Endodermal cell (in vitro differentiated cells): ENCODE data around the gene PPFIA2. TPM values are rescaled to one million over a fixed set of nuclear protein-coding genes. Genes with fewer than 3 reads are reported as not detected.
A peak's percentile ranks its signal among the peaks of the same experiment; 100 is the strongest.

Experiments
- DNase-seq: peaks from one replicate; pipeline ENCODE4 v3.0.0-alpha.2; 2017
- H3K27ac ChIP-seq: 2 replicates; pipeline ENCODE4 v1.5.1; 2013; ENCODE audit warnings: mild to moderate bottlenecking, low read depth, low read length, moderate library complexity
- H3K27me3 ChIP-seq: 2 replicates; pipeline ENCODE4 v1.6.1; 2013; ENCODE audit warnings: mild to moderate bottlenecking, low read length, moderate library complexity; ENCODE audit not compliant: insufficient read depth, control insufficient read depth, poor library complexity, severe bottlenecking
- H3K36me3 ChIP-seq: 2 replicates; pipeline ENCODE4 v1.7.0; 2013; ENCODE audit warnings: mild to moderate bottlenecking, low read length, moderate library complexity; ENCODE audit not compliant: control insufficient read depth, insufficient read depth
- H3K4me1 ChIP-seq: one replicate; pipeline ENCODE4 v1.7.0; 2013; ENCODE audit warnings: low read length; ENCODE audit not compliant: control insufficient read depth, insufficient read depth
- H3K4me3 ChIP-seq: 2 replicates; pipeline ENCODE4 v1.5.1; 2013; ENCODE audit warnings: mild to moderate bottlenecking, low read length, moderate library complexity
- H3K9ac ChIP-seq: 2 replicates; pipeline ENCODE4 v1.6.1; 2013; ENCODE audit warnings: mild to moderate bottlenecking, low read length, moderate library complexity; ENCODE audit not compliant: poor library complexity, severe bottlenecking; ENCODE audit errors: extremely low read depth
- H3K9me3 ChIP-seq: 2 replicates; pipeline ENCODE4 v1.6.1; 2013; ENCODE audit warnings: mild to moderate bottlenecking, low read length, moderate library complexity; ENCODE audit not compliant: control insufficient read depth
- H3K27ac Mint-ChIP-seq: 2 replicates; pipeline ENCODE4 v1.8.0; 2020; ENCODE audit warnings: mixed read lengths
- H3K27me3 Mint-ChIP-seq: 2 replicates; pipeline ENCODE4 v1.8.0; 2021; ENCODE audit warnings: mild to moderate bottlenecking, mixed read lengths; ENCODE audit not compliant: insufficient read depth
- H3K36me3 Mint-ChIP-seq: 2 replicates; pipeline ENCODE4 v1.8.0; 2020; ENCODE audit warnings: low read depth, mixed read lengths
- H3K4me1 Mint-ChIP-seq: 2 replicates; pipeline ENCODE4 v1.8.0; 2020; ENCODE audit warnings: mixed read lengths
- H3K4me3 Mint-ChIP-seq: 2 replicates; pipeline ENCODE4 v1.8.0; 2020; ENCODE audit warnings: mild to moderate bottlenecking, moderate library complexity, mixed read lengths
- H3K9me3 Mint-ChIP-seq: 2 replicates; pipeline ENCODE4 v1.8.0; 2020; ENCODE audit warnings: mild to moderate bottlenecking, mixed read lengths
- WGBS, 2 experiments: methylation state at CpG; one replicate each; pipeline versions ENCODE4 v1.1.5 to v1.1.7; 2013; ENCODE audit warnings: missing lambda C conversion rate in 2 of 2, mixed read lengths in 1 of 2; ENCODE audit not compliant: insufficient coverage in 1 of 2, insufficient read length in 1 of 2; 5-methylcytosine and 5-hydroxymethylcytosine counted together
- total RNA-seq, 2 donors: library from RNA; stranded (reverse); fragmentation: NEBNext Ultra II Directional in 1 of 2; extraction: Animal tissue kit (Norgen Biotek cat#: 25700) in 1 of 2; gene quantifications; 2 replicates in 1 of 2; 3 replicates in 1 of 2; pipeline ENCODE4 v1.2.1, GENCODE V29; 2021
- TF ChIP-seq, protein P1 (sequence below): fragments of 200-600 bp; sonication (generic); conservative IDR thresholded peaks from 2 replicates; pipeline ENCODE4 v1.5.0; 2021; ENCODE audit warnings: antibody characterized with exemption, mild to moderate bottlenecking

PPFIA2 gene
- total RNA-seq, 2 donors from 2014 or later: 1.2 TPM; not detected in 1

GRCh38 chr12:81300454-81300853 lies 458.7 kb downstream of the PPFIA2 start:
- Histone ChIP-seq H3K4me3 (no peak overlapping the region), H3K9ac (no peak overlapping the region), H3K27me3 (peaks cover 20% of the 10 kb centered on the region), H3K4me1 (no peaks in the 10 kb centered on the region), H3K27ac (no peak overlapping the region), H3K36me3 (no peaks in the 10 kb centered on the region), H3K9me3 (no peaks in the 10 kb centered on the region)
- TF ChIP-seq, protein P1, sequence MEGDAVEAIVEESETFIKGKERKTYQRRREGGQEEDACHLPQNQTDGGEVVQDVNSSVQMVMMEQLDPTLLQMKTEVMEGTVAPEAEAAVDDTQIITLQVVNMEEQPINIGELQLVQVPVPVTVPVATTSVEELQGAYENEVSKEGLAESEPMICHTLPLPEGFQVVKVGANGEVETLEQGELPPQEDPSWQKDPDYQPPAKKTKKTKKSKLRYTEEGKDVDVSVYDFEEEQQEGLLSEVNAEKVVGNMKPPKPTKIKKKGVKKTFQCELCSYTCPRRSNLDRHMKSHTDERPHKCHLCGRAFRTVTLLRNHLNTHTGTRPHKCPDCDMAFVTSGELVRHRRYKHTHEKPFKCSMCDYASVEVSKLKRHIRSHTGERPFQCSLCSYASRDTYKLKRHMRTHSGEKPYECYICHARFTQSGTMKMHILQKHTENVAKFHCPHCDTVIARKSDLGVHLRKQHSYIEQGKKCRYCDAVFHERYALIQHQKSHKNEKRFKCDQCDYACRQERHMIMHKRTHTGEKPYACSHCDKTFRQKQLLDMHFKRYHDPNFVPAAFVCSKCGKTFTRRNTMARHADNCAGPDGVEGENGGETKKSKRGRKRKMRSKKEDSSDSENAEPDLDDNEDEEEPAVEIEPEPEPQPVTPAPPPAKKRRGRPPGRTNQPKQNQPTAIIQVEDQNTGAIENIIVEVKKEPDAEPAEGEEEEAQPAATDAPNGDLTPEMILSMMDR: no peak
- Mint-ChIP-seq H3K27me3 (peaks cover 2% of the 10 kb centered on the region), H3K36me3 (no peaks in the 10 kb centered on the region), H3K4me3 (no peak overlapping the region), H3K4me1 (no peaks in the 10 kb centered on the region), H3K27ac (no peak overlapping the region), H3K9me3 (no peaks in the 10 kb centered on the region)
- DNase-seq: peak; percentile 73
- 78% methylated on average over 2 of the region's 2 CpGs; no CpG with 5 or more reads in 1 of the 2 experiments for WGBS, 2 experiments

DNA sequence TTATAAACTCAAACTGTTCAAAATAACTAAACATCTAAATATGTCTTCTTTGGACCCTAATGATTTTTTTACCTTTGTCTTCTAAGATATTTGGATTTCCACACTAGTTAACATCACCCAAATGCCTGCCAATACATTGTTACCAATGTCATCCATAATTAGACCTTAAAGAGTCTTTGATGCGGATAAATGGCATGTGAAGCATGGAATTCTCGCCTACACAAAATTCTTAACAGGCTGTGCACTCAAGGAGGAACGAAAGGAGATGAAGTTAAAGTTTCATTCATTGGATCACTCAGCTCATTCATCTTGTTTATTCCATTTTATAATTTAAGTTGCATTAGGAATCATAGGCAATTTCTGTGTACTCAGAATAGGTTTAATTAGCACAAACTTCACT lies 461.5 kb downstream of the PPFIA2 start:
- Histone ChIP-seq H3K4me3 (no peak overlapping the region), H3K9me3 (no peaks in the 10 kb centered on the region), H3K4me1 (no peaks in the 10 kb centered on the region), H3K27ac (no peak overlapping the region), H3K9ac (no peak overlapping the region), H3K27me3 (peaks cover 6% of the 10 kb centered on the region), H3K36me3 (no peaks in the 10 kb centered on the region)
- no peaks in the 10 kb centered on the region for H3K36me3 Mint-ChIP-seq
- H3K27ac Mint-ChIP-seq: no peak overlapping the region
- H3K4me3 Mint-ChIP-seq: no peak overlapping the region
- no peaks in the 10 kb centered on the region for H3K27me3 Mint-ChIP-seq
- H3K9me3 Mint-ChIP-seq: no peaks in the 10 kb centered on the region
- H3K4me1 Mint-ChIP-seq: no peaks in the 10 kb centered on the region
- no peak for DNase-seq
- TF ChIP-seq, protein P1: no peak
- WGBS, 2 experiments: 90% methylated on average over 3 of the region's 3 CpGs; no CpG with 5 or more reads in 1 of the 2 experiments

DNA sequence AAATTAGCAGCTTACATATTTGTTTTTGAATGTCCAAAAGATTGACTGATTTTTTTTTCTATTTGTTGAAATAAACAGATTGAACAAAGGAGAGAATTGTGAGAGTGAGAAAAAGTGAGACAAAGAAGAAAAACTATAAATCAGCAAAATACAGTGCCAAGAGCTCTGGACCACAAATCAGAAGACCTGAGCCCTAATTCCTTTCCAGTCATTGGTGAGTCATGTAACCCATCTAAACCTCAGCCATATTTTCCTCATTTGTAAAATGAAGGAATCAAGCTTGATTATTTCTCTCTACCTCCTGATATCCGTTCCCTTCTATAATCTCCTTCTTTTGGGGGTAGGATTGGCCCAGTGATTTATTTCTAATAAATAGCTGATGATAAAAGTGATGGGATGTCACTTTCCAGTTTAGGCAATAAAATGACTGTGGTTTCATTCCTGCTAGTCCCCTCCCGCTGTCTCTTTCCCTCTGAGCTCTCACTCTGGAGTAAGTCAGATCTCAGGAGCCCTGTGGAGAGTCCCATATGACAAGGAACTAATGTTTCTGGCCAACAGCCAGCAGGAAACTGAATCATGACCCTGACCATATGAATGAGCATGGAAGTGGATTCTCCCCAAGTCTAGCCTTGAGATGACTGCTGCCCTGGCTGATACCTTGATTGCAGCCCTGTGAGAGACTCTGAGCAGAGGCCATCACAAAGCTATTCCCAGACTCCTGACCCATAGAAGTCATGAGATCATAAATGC lies 462.4 kb downstream of the PPFIA2 start:
- Histone ChIP-seq H3K9ac (no peak overlapping the region), H3K36me3 (no peaks in the 10 kb centered on the region), H3K27ac (no peak overlapping the region), H3K27me3 (no peaks in the 10 kb centered on the region), H3K4me3 (no peak overlapping the region), H3K9me3 (no peaks in the 10 kb centered on the region), H3K4me1 (no peaks in the 10 kb centered on the region)
- 93 to 100% methylated on average over 1 of the region's 2 CpGs for WGBS, 2 experiments
- Mint-ChIP-seq H3K27me3 (no peaks in the 10 kb centered on the region), H3K4me3 (no peak overlapping the region), H3K4me1 (no peaks in the 10 kb centered on the region), H3K9me3 (no peaks in the 10 kb centered on the region), H3K27ac (no peak overlapping the region), H3K36me3 (no peaks in the 10 kb centered on the region)
- peak; percentile 46 for DNase-seq
- TF ChIP-seq, protein P1: no peak
